ENCODE data around the gene GCH1. TPM values are rescaled to one million over a fixed set of nuclear protein-coding genes. Genes with fewer than 3 reads are reported as not detected.

GCH1 gene
- total and polyA plus RNA-seq, 4 donors: 7.2 to 44.9 (median 14.8) TPM

DNA sequence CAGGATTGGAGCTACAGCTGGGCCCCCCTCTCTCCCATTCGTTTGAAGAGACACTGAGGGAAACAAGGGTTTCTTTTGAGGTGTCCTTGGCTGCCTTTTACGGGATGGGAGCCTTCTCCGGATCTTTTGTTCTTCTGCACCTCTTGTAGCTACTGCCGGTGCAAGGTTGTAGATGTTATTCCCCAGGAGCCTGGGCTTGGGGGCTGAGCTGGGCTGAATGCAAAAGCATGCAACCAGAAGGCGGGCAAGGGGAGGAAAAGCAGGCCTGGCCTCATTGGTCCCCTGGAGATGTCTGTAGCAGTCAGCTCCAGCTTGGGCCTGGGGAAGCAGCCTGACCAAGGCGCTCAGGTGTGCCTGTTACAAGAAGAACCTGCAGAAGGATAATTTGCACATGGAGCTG, 110.3 kb downstream of the GCH1 start:
- no peak for ATAC-seq (ENCODE audit: insufficient read depth, low FRiP score)
- Histone ChIP-seq H3K9me3 (ENCODE audit: control insufficient read depth in 4 of 4, insufficient read depth in 3 of 4, low read length in 3 of 4) (peaks cover 0 to 10% (median under 1%) of the 10 kb centered on the region in 4 donors), H3K4me3 (no peak overlapping the region), H3K9ac (ENCODE audit: insufficient read depth in 1 of 2, low read length in 2 of 2) (no peak overlapping the region), H3K27me3 (ENCODE audit: control insufficient read depth in 3 of 3, insufficient read depth in 3 of 3, low read length in 2 of 3) (no peaks in the 10 kb centered on the region), H3K27ac (ENCODE audit: low read depth in 1 of 2, low read length in 1 of 2) (no peak overlapping the region), H3K36me3 (ENCODE audit: control insufficient read depth in 4 of 4, insufficient read depth in 4 of 4, low read length in 4 of 4) (peaks cover 0 to 13% (median 9%) of the 10 kb centered on the region in 4 donors), H3K4me1 (ENCODE audit: control insufficient read depth in 5 of 5, insufficient read depth in 5 of 5, low read length in 5 of 5) (no peaks in the 10 kb centered on the region)
- no peak for DNase-seq
- TF ChIP-seq, protein P1, sequence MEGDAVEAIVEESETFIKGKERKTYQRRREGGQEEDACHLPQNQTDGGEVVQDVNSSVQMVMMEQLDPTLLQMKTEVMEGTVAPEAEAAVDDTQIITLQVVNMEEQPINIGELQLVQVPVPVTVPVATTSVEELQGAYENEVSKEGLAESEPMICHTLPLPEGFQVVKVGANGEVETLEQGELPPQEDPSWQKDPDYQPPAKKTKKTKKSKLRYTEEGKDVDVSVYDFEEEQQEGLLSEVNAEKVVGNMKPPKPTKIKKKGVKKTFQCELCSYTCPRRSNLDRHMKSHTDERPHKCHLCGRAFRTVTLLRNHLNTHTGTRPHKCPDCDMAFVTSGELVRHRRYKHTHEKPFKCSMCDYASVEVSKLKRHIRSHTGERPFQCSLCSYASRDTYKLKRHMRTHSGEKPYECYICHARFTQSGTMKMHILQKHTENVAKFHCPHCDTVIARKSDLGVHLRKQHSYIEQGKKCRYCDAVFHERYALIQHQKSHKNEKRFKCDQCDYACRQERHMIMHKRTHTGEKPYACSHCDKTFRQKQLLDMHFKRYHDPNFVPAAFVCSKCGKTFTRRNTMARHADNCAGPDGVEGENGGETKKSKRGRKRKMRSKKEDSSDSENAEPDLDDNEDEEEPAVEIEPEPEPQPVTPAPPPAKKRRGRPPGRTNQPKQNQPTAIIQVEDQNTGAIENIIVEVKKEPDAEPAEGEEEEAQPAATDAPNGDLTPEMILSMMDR (IDR thresholded peaks at IDR 0.05; ENCODE audit: control extremely low read depth, extremely low read depth): no peak
- 85 to 91% methylated on average over 6 of the region's 6 CpGs for WGBS, 2 donors

Small RNA genes lying within 50 kb of the gene (small RNA-seq; reads per million reads assigned to genes)
- gene MIR4308 (ENCODE audit: low replicate concordance) (not detected), gene RNU6ATAC9P (ENCODE audit: low replicate concordance) (not detected)

Other genes with a start within 250 kb of the GCH1 start
- 1 to 10 TPM; 6.2 to 7.1 TPM for gene WDHD1, start 124.3 kb upstream of the GCH1 start, total RNA-seq
- 1 to 10 TPM; 1.9 TPM for gene WDHD1, start 124.3 kb upstream of the GCH1 start, polyA plus RNA-seq
- gene SOCS4, start 124.4 kb upstream of the GCH1 start, total RNA-seq: 10 to 100 TPM; 14.3 to 28.3 TPM
- gene SOCS4, start 124.4 kb upstream of the GCH1 start, polyA plus RNA-seq: 1 to 10 TPM; 5.8 to 6.8 TPM
- 10 to 100 TPM; 36.9 to 87.4 TPM for gene MAPK1IP1L, start 148.8 kb upstream of the GCH1 start, total RNA-seq
- 10 to 100 TPM; 25.8 to 61.3 TPM for gene MAPK1IP1L, start 148.8 kb upstream of the GCH1 start, polyA plus RNA-seq
- gene LGALS3, start 226.4 kb upstream of the GCH1 start, total RNA-seq: 100 to 1,000 TPM; 166 to 373 TPM
- gene LGALS3, start 226.4 kb upstream of the GCH1 start, polyA plus RNA-seq: 100 to 1,000 TPM; 512 to 875 TPM